ENCODE measurements around the gene AMN1.
"Not testable (repeated sequence)": the region's sequence is repeated elsewhere in the genome, so short reads cannot be mapped to it uniquely, and the experiment has no call there.

Gene AMN1

GRCh38 chr12:31733549-31734432 is 5.0 kb upstream of the AMN1 start:
- DNase-seq (ENCODE audit: low spot score) = not testable (repeated sequence)

GRCh38 chr12:31732926-31733548 is 4.2 kb upstream of the AMN1 start:
- peak; percentile 56 for DNase-seq (ENCODE audit: low spot score)

GRCh38 chr12:31731203-31731602 is 2.4 kb upstream of the AMN1 start:
- not testable (repeated sequence) for DNase-seq (ENCODE audit: low spot score)

GRCh38 chr12:31729705-31730104 is 884 bp upstream of the AMN1 start:
- DNase-seq (ENCODE audit: low spot score) = no peak

GRCh38 chr12:31728289-31728916 is 418 bp downstream of the AMN1 start:
- peak; percentile 53 for DNase-seq (ENCODE audit: low spot score)

DNA sequence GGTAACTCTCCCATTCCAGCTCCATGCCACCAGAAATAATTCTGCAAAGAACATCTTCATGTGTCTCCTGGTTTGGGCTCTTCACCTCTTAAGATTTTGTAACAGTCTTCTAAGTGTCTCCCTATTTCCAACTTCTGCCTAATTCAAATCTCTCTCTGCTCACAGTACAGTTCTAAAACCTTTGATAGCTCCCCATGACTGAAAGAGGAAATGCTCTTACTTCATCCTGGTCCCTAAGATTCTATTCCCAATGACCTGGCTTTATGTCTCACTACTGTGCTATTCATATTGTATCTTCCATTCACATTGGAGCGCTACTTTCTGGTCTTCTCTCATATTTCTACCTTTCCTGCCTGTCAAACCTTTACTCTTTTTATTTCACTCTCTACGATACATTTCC is 1.6 kb downstream of the AMN1 start:
- DNase-seq (ENCODE audit: low spot score) = no peak

- DNase-seq (ENCODE audit: low spot score) = no peak
Observed at GRCh38 chr12:31726575-31726974, 2.2 kb downstream of the AMN1 start.

DNA sequence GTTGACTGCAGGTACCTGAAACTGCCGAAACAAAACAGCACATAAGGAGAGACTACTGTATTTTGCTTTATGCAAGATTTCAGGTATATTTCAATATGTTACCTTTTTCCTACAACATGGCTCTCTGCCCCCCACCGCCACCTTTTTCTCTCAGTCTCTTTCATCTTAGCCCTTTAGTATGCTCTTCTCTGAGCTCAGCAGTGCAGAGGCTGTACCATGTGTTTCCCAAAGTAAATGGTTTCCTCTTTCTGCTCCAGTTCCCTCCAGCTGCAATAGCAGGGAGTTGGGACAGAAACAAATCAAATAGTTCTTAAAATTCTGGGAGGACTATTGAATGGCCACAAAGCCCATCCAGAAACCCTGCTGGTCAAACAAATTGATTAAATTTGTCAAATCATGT is 4.3 kb downstream of the AMN1 start:
- no peak for DNase-seq (ENCODE audit: low spot score)

DNA sequence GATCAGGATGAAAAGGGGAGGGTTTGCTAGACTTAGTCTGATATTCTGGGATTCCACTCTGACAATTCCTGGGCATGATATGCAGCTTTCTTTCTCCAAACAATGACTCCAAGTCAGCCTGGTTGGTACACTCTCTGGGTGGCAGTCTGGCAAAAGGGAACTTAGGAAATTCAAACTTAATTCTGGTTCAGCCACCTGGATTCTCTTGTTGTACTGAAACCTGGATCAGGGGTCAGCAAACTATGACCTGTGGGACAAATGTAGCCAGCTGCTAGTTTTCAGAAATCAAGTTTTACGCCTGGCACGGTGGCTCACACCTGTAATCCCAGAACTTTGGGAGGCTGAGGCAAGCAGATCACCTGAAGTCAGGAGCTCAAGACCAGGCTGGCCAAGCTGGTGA is 6.2 kb downstream of the AMN1 start:
- DNase-seq (ENCODE audit: low spot score) = no peak

DNA sequence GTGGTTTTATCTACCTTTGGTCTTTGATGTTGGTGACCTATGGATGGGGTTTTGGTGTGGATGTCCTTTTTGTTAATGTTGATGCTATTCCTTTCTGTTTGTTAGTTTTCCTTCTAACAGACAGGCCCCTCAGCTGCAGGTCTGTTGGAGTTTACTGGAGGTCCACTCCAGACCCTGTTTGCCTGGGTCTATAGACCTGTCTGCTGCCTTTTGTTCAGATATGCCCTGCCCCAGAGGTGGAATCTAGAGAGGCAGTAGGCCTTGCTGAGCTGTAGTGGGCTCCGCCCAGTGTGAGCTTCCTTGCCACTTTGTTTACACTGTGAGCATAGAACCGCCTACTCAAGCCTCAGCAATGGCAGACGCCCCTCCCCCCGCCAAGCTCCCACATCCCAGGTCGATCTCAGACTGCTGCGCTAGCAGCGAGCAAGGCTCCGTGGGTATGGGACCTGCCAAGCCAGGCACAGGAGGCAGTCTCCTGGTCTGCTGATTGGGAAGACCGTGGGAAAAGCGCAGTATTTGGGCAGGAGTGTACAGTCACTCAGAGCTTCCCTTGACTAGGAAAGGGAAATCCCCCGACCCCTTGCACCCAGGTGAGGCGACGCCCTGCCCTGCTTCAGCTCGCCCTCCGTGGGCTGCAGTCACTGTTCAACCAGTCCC is 10.2 kb downstream of the AMN1 start:
- not testable (repeated sequence) for DNase-seq (ENCODE audit: low spot score)

DNA sequence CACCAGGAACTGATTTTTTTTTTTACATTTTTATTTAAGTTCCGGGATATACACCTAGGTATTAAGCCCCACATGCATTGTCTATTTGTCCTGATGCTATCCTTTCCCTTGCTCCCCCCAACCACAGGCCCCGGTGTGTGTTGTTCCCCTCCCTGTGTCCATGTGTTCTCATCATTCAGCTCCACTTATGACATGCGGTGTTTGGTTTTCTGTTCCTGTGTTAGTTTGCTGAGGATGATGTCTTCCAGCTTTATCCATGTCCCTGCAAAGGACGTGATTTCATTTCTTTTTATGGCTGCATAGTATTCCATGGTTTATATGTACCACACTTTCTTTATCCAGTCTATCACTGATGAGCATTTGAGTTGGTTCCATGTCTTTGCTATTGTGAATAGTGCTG is 11.8 kb downstream of the AMN1 start:
- DNase-seq (ENCODE audit: low spot score) = not testable (repeated sequence)

DNA sequence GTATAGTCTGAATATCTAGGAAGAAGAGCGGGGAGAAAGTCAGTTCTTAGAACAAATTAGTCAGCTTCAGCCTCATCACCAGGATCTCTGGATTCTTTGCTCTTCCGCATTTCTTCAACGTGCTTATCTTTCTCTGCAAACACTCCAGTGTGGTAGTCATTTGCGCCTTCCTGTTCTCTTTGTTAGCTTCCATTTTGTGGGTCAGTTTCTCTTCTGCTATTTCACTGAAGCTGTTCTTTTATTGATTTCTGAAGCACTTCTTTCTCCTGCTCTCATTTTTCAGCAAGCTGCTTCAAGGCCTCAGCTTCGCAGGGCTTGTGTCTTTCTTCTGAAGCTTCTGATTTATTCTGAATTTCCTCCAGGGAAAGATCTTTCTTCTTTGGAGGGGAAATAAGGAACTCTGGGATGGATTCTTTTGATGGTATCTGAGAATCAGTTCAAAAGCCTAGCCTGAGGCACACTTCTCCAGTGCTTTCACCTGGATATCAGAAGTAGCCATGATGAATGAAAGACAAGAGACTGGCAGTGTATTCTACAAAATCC is 13.5 kb downstream of the AMN1 start:
- DNase-seq (ENCODE audit: low spot score) = no peak

- no peak for DNase-seq (ENCODE audit: low spot score)
Observed at GRCh38 chr12:31714406-31715271, 14.2 kb downstream of the AMN1 start.

DNA sequence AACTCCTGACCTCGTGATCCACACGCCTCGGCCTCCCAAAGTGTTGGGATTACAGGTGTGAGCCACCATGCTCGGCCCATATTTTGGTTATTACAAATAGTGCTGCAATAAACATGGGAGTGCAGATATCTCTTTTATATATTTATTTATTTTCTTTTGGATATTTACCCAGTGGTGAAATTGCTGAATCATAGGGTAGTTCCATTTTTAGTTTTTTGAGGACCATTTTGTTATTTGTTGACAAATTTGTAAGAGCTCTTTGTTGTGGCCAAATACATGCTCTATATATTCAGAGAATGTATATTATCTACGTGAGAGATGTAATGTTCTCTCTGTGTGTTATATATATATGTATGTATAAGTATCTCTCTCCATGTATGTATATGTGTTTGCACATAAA is 15.9 kb downstream of the AMN1 start:
- DNase-seq (ENCODE audit: low spot score) = no peak

DNA sequence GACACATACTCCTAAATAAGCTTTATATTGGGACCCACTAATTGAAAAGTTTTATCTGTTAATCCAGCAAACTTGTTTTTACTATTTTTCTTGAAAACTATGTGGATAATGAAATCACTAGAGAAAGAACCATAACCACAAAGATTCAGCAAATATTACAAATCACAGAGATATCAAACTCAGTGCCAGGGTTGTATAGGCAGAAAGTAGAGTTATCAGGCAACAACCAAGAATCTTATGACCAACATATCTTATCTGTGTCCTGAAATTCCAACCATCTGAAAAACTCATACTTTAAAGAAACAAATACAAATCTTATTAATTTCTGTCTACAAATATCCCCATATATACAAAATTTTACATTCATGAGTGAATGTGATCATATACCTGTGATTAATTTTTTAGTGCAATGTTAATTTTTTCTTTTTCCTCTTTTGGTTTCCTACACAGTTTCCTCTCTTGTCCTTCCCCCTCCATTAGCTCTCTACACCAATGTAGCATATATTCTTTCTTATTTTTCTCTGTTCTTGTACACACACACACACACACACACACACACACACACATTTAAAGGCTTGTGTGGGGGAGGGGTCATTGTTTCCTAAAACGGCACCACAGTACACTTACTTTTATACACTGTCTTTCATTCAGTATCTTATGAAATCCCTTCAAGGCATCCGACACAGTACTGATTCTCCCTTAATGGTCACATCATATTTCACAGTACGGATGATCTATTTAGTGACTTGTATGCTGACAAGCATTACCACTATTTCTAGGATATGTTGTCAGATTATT is 18.6 kb downstream of the AMN1 start:
- DNase-seq (ENCODE audit: low spot score) = no peak

GRCh38 chr12:31708118-31708517 is 20.7 kb downstream of the AMN1 start:
- DNase-seq (ENCODE audit: low spot score) = not testable (repeated sequence)

- DNase-seq (ENCODE audit: low spot score) = no peak
Observed at GRCh38 chr12:31705621-31706020, 23.2 kb downstream of the AMN1 start.

DNA sequence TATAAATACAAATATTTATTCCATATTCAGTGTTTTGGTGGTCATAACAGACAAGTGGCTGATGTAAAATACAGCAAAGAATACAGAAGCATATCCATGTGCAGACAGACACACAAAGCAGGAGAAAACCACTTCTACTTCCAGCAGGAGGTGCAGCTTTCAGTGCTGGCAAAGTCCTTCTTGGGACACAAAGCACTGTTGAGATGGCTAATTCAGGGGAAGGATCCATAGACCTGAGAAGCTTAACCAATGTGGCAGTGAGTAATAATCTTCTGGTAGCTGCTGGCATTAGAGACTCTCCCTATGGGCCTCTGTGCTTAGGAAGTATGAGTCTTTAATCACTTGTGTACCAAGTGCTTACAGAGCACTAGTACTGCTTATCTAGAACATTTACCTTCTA is 26.8 kb downstream of the AMN1 start:
- DNase-seq (ENCODE audit: low spot score) = peak; percentile 6

DNA sequence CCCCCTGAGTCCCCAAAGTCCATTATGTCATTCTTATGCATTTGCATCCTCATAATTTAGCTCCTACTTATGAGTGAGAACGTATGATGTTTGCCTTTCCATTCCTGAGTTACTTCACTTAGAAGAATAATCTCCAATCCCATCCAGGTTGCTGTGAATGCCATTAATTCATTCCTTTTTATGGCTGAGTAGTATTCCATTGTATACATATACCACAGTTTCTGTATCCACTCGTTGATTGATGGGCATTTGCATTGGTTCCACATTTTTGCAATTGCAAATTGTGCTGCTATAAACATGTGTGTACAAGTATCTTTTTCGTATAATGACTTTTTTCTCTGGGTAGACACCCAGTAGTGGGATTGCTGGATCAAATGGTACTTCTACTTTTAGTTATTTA is 38.9 kb downstream of the AMN1 start:
- DNase-seq (ENCODE audit: low spot score) = not testable (repeated sequence)

GRCh38 chr12:31687101-31687527 is 41.7 kb downstream of the AMN1 start:
- no peak for DNase-seq (ENCODE audit: low spot score)

Measured in GM03348 (cell line).